ENCODE measurements around the gene MYL11.

GRCh38 chr16:30417529-30418349, 43.1 kb downstream of the MYL11 start:
- peak; percentile 12 for TF ChIP-seq CTCF (IDR thresholded peaks at IDR 0.05; ENCODE audit: insufficient read depth, low read length, poor library complexity, severe bottlenecking)
- TF ChIP-seq EZH2phosphoT487 (conservative IDR thresholded peaks at IDR 0.05; ENCODE audit: low read length), result no peak
